HG03108 (cell line): ENCODE measurements around the gene ZBTB18.
"Not testable (repeated sequence)": the region's sequence is repeated elsewhere in the genome, so short reads cannot be mapped to it uniquely, and the experiment has no call there.

ENCODE experiments used
- ATAC-seq: cut with Tn5 transposase; IDR thresholded peaks from one replicate; pipeline ENCODE4 v1.9.1; 2021; ENCODE audit warnings: moderate library complexity; ENCODE audit not compliant: unreplicated experiment

The ZBTB18 gene

DNA sequence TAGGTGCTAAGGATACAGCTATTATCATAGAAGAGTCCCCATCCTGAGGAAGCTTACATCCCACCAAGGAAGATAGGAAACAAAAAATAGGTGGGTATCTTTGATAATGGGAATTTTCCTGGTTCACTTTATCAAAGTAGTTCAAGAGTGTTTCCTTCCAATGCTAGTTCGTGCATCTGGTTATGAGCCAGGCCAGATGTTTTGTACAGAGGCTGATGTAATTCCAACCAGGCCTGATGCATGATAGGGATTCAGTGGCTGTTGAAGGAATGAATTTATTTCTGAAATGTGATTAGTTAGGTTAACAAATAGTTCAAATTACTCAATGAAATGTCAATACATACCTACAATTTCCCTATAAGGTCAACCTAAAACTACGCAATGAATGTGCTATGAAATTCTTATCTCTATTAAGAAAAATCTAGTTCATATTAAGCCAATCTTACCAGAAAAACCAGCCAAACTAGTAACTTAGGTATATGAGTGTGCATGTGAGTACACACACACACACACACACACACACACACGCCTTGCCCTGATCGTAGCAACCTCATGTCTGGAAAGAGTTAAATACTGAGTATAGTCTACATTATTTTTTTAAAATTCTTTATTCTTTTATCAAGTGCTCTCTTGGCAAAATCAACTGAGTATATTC is 9.5 kb upstream of the ZBTB18 start:
- no peak for ATAC-seq

DNA sequence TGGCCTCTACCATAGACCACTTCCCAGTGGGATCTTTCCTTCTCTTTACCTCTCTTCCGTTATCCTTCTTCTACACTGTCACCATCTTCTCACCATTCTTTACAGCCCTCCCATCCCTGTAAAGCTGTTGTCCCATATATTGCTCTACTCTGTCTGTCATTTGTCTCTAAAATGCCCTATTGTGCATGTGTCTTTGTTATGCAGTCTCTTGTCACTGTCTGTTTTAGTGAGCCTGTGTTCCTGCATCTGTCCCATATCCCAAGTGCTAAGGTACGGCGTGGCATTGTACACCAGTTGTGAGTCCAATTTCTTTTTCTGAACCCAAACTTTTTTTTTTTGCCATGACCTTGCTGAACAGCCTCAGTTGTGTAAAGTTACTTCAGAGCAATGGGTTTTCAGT is 8.8 kb upstream of the ZBTB18 start:
- ATAC-seq: no peak

DNA sequence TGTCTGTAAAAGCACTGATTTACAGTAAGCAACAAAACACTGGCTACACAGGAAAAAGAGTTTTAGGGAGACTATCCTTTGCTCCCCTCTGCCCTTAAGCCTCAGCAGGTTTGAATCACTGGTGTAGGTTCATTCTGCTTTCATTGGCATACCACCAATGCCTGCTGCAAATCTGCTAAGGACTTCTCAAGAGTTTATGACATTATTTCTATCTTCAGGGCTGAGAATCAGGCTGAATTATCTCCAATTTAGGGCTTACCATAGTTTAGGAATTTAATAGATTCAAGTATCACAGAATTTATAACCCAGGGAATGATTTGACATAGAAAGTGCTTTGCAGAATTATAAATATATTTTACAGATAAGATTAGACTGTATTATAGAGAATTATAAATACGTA is 6.7 kb upstream of the ZBTB18 start:
- ATAC-seq: no peak

DNA sequence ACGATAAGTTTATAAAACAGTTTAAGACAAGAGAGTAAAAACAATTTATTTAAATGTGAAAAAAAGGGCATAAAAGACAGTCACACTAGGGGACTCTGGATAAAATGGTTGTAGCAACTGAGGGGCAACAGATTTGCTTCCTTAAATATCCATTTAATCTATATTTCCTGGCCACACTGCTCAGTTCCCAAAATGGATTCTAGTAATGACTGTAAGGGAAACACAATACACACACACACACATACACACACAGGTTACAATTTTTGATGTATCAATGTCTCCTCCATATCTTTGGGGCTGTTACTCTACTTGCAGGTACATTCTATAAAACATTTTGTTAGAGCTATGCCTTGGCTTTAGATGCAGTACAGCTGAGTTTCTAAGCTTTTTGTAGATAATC is 4.8 kb upstream of the ZBTB18 start:
- not testable (repeated sequence) for ATAC-seq

DNA sequence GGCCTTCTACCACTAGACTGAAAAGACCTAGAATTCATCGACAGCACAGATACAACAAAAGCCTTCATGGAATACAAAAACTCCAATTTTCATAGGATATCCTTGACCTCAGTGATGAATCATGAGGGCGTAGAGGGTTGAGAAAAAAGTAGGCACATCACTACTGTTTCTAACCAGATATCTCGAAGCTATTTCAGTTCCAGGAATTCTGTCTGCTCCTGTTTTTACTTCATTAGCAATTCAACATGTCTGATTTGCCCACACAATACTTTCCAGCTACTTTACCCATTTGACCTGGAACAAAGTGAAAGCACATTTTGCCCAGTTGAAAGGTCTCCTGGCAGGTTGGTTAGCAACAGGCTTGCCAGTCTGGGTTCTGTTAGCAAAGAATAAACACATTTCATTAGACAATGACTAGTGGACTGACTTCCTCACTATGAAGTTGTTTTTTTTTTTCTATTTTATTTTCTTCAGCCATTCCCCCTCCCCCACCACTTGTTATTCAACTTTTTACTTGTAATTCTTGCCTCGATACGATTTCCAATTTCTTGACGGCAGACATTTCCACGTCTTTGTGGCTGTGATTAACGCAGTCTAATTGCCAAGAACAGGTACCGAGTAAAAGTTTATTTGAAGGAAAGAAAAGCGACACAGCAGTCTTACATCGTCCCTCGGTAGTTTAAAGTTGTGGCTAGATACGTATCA is 4.0 kb upstream of the ZBTB18 start:
- ATAC-seq: no peak

DNA sequence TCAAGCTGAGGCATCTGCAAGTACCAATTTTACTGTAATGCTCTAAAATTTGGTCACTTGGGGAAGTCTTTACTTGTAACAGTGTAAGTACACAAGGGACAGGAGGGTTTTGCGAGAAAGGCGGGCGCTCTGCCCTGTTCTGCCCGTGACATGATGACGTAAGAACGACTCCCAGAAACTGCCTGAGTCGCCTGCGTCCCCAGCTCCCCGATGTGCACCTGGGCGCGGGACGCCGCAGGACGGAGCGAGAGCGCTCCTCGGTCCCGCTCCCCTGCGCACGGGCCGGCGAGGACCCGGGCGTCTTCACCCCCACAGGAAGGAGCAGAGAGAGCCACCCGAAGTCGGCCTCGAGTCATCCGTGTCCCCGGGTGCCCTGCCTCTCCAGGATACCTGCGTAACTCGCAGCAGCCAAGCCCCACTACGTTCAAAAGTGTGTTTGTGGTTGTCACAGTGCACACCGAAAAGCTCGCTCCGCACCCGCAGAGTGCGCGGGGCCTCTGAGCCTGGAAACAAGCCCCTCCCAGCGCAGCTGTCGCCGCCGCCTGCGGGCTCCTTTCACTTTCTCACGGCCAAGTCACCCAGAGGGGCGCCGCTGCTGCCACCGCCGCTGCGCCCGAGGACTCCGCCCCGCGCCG is 3.3 kb upstream of the ZBTB18 start:
- peak; percentile 28 for ATAC-seq

DNA sequence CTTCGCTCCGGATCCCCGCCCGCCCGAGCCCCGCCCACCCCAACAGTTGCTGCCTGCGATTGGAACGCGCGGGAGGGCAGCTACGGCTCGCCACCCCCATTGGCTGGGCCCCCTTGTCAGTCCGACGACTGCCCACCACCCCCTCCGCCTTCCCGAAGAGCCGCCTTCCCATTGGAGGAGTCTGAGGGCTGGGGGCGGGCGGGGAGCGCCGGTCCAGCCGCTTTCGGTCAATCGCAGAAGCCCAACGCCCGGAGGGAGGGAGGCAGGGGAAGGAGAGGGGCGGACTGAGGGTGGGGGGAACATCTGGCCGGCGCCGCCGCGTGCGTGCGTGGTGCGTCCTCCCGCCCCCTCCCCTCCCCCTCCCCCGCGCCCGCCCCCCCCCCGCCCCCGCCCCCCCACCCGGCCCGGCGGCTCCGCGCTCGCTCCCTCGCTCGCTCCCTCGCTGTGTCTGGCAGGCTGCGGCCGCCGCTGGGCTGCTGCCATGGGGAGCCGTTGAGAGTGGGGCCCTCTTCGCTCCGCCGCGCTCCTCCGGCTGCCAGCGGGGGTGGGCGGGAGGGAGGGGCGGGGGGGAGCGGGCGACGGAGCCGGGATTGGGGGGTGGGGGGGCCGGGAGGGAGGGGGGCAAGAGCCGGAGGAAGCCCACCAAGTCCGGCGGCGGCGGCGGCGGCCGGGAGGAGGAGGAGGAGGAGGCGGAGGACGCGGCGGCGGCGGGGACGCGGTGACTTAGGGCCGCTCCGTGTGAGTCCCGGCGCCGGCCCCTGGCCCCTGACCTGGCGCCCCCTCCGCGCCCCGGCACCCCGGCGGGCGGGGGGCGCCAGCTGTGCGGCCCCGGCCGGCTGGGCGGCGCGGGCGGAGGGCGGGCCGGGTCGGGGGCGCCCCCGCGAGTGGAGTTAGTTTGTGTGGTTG is 2.6 kb upstream of the ZBTB18 start:
- peak; percentile 78 for ATAC-seq

DNA sequence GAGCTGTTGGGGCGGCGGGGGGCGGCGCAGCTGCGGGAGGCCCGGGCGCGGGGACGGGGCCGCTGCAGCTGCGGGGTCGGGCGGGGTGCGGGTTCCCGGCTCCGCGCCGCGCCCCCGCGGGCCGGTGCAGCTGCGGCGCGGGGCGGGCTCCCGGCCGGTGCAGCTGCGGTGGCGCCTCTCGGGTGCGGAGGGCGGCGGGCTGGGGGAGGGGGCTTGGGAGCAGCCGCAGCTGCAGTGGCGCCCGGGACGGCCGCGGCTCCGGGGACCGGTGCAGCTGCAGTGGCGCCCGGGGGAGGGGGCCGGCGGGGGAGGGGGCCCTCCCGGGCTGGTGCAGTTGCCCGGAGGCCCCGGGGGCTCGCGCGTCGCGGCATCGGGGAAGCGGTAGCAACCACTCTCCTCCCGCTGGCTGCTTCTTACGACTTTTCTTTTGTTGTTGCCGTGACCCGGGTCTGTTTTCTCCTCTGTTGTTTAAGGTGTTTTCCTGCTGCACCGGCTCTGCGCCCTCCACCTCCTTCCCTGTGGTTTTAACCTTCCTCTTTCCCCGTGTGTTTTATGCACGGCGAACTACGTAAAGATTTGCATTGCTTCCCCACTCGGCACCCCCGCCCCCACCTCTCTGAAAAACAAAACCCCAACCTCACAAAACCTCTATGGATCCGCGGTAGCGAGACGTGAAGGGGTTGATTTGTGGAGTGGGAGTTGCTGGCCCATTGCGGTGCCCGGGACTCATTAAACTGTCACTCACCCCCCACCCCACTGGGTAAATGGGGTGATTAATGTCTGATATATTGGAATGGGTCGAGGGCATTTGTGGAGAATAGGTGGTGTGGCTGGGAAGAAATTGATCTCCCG is 1.7 kb upstream of the ZBTB18 start:
- ATAC-seq: no peak

DNA sequence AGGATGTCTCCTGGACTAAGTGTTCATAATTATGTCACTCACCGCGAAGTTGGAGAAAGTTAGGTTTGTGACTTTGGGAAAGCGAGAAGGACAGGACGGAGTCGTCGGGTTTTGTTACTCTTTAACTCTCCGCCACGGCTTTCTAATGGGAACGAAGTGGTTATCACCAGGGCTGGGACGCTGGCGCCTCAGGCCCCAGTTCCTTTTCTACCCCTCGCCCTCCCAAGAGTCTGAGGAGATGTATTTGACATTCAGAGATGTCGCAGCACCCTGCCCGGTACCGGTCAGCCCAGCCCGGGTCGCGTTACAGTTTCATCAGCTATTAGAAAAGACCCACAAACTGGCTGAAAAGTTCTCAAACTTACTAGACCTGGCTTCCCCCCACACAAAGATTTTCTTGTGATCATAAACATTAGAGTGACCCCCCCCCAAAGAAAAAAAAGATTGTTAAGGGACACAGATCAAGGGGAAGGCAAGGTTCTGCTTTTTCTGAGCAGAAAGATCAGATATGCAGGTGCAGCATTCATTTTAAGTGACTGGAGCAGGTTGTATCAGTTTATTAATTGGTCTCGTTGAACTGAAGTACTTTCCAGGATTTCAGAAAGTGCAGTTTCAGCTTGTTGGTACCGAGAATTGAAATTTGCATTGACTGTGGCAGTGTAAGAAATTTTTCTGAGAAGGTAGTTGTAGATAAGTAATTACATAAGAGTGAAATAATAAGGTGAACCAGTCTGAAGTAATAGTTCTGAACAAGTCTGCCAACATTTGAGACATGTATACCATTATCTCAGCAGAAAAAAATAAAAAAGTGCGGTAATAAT is 859 bp upstream of the ZBTB18 start:
- no peak for ATAC-seq

DNA sequence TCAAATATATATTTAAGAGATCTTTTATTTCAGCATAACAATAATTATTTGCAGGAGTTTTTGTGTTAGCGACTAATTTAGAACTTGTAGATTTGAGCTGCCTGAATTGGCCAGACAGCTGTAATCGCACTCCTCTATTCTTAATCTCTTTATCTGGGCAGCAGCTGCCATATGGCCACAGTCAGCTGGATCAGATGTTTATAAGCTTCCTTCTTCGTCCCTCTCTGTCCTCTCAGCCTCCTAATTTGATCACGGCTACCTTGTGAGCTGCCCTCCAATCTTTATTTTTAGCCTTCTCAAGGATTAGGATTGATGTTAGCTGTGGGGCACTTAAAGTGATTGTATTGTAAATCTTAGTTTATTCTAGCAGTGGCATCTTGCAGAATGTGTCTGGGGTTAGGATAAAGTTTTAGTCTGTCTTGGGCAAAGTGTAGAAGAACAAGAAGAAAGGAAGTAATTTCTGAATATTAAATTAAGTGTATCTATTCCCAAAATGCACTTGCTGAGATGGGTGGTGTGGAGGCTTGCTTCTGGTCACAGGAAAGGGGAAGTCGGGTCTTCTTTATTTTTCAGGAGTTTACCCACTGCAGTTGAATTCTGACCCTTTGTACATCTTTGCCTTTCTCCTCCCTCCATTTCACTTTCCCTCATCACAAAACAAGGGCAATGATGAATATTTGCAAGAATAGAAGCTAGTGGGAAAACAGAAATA is 1.1 kb downstream of the ZBTB18 start:
- no peak for ATAC-seq

DNA sequence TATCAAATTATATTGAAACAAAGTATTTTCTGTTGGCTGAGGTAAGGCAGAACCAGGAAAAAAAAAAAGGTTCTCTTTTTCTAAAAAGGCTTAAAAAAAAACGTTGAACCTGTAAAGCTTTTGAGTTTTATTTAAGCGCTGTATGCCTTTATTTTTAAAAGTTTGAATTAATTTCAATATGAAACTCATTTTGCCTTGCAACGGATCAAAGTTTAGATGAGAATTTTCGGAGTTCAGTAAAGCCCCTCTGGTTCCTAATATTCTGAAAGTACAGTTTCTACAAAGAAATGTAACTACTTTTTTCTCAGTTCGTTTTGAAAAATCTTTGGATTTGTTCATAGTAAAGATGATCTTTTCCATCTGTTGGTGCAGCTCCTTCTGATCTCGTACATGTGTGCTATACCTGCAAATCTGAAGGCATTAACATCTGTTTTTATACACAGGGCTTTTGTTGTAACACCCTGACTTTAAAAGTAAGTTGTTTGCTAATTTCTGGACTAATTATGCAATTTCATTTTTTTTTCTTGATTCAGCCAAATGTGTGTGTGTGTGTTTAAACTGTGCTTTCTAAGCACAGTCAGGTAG is 1.7 kb downstream of the ZBTB18 start:
- no peak for ATAC-seq

DNA sequence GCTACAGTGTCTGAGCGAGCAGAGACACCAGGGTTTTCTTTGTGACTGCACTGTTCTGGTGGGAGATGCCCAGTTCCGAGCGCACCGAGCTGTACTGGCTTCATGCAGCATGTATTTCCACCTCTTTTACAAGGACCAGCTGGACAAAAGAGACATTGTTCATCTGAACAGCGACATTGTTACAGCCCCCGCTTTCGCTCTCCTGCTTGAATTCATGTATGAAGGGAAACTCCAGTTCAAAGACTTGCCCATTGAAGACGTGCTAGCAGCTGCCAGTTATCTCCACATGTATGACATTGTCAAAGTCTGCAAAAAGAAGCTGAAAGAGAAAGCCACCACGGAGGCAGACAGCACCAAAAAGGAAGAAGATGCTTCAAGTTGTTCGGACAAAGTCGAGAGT is 2.7 kb downstream of the ZBTB18 start:
- no peak for ATAC-seq

DNA sequence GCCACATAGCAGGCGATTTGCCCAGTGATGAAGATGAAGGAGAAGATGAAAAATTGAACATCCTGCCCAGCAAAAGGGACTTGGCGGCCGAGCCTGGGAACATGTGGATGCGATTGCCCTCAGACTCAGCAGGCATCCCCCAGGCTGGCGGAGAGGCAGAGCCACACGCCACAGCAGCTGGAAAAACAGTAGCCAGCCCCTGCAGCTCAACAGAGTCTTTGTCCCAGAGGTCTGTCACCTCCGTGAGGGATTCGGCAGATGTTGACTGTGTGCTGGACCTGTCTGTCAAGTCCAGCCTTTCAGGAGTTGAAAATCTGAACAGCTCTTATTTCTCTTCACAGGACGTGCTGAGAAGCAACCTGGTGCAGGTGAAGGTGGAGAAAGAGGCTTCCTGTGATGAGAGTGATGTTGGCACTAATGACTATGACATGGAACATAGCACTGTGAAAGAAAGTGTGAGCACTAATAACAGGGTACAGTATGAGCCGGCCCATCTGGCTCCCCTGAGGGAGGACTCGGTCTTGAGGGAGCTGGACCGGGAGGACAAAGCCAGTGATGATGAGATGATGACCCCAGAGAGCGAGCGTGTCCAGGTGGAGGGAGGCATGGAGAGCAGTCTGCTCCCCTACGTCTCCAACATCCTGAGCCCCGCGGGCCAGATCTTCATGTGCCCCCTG is 3.3 kb downstream of the ZBTB18 start:
- no peak for ATAC-seq

DNA sequence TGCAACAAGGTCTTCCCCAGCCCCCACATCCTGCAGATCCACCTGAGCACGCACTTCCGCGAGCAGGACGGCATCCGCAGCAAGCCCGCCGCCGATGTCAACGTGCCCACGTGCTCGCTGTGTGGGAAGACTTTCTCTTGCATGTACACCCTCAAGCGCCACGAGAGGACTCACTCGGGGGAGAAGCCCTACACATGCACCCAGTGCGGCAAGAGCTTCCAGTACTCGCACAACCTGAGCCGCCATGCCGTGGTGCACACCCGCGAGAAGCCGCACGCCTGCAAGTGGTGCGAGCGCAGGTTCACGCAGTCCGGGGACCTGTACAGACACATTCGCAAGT is 3.8 kb downstream of the ZBTB18 start:
- ATAC-seq: no peak

DNA sequence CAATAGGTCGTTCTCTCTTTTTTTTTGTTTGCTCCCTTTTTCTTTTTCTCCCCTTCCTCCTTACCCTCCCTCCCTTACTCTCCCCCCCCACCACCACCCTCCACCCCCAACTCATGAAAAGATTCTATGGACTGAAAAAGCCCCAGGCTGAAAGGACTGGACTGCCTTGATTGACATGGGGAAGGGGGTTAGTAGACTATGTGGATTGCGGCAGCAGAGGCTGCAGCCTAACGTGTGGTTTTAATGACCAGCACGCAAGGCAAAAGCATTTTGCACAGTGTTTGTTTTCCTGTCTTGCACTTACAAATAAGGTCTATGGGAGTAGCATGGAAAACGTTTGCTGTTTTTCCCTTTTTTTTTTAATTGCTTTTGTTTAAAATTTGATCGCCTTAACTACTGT is 5.5 kb downstream of the ZBTB18 start:
- no peak for ATAC-seq

DNA sequence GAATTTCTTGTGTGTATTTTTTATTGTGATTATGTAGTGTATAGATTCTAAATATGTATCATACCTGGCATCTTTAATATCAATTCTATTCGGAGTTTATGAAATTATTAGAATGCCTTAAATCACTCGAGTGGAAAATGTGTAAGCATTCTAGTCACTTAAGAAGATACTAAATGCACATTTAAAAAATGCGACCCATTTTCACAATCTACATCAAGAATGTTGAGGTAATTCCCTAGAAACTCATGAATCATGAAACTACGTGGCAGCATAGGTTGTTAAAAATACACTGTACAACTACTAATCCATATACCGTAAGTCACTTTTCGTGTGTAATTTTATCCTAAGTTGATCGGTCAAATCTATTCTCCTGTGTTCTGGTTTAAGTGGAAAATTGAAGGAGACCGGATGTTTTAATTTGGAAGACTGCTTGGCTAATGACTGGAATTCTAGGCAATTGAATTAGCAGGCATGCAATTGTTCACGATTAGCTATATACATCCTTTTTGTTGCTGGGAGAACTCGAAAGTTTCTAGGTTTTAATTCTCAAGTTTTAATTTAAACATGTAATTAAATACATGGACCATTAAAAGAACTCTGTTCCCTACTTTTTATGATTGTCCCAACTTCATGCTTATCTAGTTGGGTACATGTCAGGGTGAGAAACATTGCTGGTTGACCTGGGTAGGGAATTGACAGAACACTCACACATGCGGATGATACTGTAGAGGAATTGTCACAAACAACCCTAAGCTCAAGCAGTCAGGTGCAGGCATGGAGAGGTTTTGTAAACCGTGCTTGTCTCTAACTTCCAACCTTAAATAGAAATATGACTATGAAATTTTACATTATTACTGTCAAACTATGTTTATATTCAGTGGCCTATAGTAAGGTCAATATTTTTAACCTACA is 6.6 kb downstream of the ZBTB18 start:
- ATAC-seq: no peak

DNA sequence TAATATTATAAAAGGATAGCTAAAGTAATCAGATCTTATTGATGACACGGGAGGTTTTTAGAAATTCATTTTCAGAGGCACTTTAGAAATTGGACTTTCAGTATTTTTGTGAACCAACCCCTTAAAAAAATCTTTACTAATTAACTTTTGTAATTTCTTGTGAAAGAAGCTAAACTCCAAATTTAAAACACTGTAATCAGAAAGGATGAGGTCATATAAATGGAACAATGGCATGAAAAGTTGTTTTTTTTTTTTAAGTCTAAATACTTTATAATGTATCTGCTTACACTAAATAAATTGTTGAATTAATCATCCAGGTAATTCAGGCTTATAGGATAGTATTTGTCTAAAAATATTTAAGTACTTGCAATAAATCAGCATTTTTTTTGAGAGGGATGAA is 9.0 kb downstream of the ZBTB18 start:
- no peak for ATAC-seq
